Measurements from ENCODE around the gene MXD3.

GRCh38 chr5:177343777-177344176, 32.1 kb upstream of the MXD3 start:
- no peak for TF ChIP-seq POLR2A (IDR thresholded peaks at IDR 0.05)
- TF ChIP-seq CTCF (IDR thresholded peaks at IDR 0.05), result no peak
- no peak for TF ChIP-seq POLR2AphosphoS5 (IDR thresholded peaks at IDR 0.05)
- no peak for TF ChIP-seq EP300 (IDR thresholded peaks at IDR 0.05)

All from stomach (tissue), 4 donors.